ENCODE data around the gene UNKL.

UNKL gene

DNA sequence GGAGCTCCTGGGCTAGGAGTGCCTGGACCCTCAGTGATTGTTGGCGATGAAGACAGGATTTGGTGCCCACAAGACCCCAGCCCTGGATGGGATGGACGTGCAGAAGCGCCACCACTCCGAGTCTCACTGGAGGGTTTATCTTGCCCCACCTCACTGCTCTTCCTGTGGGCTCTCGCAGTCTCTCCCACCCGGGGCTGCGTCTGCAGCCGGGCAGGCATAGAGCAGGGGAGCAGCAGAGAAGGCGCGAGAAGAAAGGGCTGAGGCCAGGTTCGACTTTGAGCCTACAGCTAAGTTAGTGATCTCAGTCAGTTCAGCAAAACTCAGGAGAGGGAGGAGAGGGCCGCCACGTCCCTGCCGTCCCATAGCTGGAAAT, 98.5 kb downstream of the UNKL start:
- in situ Hi-C loops (cut with HindIII; ENCODE audit: low sequenced_read_pairs), result no loop called here

DNA sequence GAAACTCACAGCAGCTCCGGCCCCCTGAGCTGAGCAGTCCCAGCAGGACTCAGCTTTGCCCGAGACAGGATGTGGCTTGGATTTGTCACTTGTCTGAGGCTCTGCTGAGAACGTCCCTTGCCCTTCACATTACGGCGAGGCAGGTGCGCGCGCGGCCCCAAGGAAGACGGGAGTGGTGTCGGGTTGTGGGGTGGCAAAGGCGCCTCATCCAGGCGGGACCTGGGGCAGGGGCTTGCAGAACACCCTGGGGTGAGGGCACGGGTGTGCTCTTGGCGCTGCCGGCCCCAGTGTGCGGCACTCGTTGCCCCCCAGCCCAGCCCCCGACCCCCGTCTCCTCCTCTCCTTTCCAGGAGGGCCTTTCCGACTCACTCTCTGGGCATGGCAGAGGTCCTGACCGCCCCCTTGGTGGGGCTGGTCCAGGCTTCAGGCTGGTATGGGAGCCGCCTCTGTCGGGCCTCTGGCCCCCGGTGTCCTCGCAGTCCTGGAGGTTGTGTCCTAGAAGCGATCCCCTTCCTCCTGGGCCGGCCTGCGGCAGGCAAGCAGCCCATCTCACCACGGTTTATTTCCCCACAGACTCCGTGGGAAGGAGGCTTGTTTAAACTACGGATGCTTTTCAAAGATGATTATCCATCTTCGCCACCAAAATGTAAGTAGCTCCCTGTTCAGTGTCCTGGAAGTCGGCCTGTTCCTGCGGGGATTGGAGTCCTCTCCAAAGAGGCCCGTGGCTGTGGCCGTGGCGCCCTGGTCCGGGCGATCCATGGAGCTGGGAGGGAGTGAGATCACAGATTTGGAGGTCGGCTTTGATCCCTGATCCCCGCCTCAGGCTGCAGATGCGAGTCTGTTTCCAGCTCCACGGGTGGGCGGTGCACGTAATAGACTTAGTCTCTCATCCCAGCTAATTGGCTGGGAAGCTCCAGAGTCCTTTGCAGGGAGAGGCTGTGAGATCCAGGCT, 99.1 kb downstream of the UNKL start:
- in situ Hi-C loops (cut with HindIII; ENCODE audit: low sequenced_read_pairs), result no loop called here

DNA sequence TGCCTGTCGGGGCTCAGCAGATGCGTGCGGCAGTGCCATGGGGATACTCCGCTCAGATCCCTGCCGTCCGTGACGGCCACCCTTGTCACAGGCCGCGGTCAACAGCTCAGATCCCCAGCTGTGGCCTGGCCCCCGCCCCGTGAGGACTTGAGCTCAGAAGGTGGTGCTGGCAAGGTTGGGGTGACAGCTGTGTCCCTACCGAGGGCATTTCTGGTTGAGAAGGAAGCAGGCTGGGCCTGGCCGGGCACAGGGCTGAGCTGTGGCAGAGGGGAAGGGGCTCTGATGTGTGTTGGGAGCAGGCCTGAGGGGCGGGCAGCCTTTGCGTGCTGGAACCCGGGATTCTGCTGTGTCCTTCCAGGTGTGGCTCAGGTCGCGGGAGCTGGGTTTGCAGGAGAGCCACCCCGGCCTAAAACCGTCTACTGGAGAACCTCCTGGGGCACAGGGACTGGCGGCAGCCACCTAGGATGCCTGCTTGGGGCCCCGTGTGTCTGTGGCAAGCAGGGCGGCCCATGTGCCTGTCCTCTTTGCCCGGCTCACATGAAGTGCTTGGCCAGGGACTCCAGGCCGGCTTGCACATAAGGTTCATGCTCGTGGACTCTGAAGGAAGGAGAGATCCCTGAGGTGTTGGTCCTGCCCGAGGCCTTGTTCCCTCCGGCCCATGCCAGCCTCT, 100.0 kb downstream of the UNKL start:
- in situ Hi-C loops (cut with HindIII; ENCODE audit: low sequenced_read_pairs), result no loop called here

GRCh38 chr16:1313721-1314369, 100.7 kb downstream of the UNKL start:
- in situ Hi-C loops (cut with HindIII; ENCODE audit: low sequenced_read_pairs), result no loop called here

Measured in endothelial cell of hepatic sinusoid (primary cell).